AG08395 (cell line): ENCODE data around the gene CDK4.
"Not testable (repeated sequence)": the region's sequence is repeated elsewhere in the genome, so short reads cannot be mapped to it uniquely, and the experiment has no call there.

Experiments used
- DNase-seq: peaks from one replicate; pipeline ENCODE4 v3.0.0; 2012; ENCODE audit warnings: mixed read lengths, low spot score

Gene CDK4

DNA sequence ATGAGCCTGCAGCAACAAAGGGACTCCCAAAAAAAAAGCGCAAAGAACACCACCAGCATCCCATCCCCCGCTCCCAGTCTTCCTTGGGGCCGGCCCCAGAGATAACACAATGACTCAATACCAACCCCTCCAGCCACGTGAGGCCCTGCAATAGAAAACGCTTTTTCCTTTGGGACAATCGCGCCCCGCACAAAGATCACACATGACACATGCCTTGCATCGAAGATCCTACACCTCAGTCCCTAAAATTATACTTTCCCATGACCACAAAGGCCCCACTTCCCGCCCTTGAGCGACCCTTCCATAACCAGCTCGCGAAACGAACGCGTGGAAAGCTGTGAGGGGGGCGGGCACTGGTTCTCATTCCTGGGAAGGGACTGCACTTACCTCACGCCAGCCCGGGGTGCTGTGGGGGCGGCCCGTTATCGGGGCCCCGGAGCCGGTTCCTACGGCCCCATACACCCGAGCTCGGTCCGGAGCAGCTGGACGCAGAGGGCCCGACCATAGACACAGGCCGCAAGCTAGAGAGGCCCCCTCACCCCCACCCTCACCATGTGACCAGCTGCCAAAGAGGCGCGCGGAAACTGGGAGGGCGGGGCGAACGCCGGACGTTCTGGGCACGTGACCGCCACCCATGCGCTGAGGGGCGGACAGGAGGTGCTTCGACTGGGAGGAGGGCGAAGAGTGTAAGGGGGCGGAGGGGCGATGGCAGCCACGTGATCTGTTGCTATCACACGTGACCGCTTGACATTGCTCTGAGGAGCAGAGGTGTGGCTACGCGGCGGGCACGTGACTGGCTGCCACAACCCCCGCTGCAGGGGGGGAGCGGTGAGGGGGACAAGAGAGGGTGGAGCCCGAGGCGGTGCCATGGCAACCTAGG is at the start of gene CDK4:
TSS of gene CDK4 (minus strand) at position 523 of the 880 bp plus-strand sequence. CDS start 593 bp downstream, outside the sequence.
- peak; percentile 99 for DNase-seq

DNA sequence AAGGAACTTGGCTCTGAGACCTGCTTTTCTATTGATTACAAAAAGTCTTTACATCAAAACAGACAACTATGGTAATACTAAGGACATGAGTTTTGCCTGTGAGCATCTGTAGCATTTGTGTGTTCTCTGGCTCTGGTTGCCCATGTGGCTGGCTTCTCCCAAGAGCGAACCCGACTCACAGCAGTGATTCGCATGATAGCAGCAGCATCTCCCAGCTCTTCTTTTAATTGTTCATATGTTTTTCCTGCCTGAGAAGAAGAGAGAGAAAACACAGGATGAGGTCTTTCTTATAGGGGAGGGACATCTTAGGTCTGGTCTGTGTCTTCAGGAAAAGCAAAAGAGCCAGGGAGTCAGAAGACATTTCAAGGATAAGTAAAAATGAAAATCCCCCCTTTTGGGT is 48.9 kb upstream of the CDK4 start:
- no peak for DNase-seq

DNA sequence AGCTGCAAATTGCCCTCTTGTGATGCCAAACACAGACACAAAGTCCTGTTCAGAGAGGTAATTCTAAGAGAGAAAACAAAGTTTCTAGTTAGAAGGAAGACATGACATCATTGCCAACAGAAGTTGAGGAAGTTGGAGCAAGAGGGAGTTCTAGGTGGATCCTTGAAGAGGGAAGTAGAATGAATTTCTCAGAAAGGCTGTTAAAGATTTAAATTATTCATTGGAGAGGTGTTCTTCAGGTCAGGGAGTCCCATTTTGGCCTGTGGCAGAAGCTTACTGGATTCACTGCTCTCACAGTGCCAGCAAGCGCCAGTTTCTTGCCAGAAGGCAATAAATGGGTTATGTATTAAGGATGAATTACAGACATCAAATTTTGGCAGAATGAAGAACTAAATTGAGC is 45.8 kb upstream of the CDK4 start:
- DNase-seq = no peak

DNA sequence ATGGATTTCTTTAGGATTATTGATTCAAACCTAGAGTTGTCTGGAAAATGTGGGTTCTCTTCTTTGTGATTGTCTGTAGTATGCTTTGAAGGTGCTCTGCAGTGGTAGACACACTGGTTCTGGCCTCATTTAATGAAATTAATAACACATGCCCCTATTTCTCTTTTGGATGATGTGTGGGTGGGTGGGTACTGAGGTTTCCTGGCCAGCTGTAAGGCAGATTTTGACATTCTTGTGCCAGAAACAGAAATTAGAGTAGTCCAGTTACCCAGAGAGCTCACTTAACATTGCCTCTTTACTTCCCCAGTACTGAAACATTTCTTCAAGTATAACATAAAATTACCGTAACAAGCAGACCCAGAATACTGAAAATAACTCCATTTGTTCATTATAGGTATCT is 44.9 kb upstream of the CDK4 start:
- DNase-seq = no peak

DNA sequence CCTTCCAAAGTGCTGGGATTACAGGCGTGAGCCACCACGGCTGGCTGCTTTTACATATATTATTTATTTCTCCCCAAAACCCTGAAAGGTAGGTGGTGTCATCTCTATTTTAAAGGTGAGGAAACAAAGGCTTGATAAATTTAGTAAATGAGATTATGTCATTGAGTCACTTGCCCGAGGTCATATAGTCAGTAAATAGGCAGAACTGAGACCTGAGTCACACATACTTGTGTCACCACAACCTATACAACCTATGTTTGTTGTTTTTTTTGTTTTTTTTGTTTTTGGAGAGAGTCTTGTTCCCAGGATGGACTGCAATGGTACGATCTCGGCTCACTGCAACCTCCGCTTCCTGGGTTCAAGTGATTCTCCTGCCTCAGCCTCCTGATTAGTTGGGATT is 43.2 kb upstream of the CDK4 start:
- peak; percentile 21 for DNase-seq

DNA sequence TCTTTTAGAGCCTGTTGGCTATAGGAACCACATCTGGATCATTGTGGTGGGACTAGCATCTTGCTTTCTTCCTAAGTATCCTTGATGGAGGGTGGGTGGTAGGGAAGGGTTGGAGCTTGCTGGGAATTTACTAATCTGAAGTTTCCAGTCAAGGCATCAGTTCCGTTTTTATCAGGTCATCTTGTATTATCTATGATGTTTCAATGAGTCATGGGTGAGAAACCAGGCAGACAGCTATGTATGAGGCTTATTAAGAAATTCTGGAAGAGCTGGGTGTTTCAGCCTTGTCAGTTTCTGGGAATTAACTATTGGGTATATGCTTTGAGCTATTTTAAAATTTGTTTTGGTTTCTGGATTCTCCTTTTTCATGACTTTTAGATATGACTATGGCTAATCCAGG is 41.8 kb upstream of the CDK4 start:
- peak; percentile 72 for DNase-seq

DNA sequence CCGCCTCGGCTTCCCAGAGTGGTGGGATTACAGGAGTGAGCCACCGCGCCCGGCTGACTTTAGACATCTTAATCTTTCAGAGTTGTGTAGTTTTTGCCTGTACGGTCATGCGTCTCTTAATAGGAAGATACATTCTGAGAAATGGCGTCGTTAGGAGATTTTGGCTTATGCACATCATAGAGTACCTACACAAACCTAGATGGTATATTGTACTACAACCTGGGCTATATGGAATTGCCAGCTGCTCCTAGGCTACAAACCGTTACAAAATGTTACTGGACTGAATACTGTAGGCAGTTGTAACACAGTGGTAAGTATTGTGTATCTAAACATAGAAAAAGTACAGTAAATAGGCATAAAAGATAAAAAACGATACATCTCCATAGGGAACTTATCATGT is 31.8 kb upstream of the CDK4 start:
- DNase-seq = no peak

DNA sequence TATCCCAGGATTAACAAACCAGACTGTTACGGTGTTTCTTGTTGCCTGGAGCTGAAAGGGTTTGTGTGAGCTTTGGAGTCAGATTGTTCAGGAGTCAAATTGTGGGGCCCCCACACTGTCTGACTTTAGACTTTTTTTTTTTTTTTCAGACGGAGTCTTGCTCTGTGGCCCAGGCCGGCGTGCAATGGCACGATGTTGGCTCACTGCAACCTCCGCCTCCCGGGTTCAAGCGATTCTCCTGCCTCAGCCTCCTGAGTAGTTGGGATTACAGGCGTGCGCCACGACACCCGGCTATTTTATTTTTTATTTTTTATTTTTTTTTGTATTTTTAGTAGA is 31.3 kb upstream of the CDK4 start:
- no peak for DNase-seq

DNA sequence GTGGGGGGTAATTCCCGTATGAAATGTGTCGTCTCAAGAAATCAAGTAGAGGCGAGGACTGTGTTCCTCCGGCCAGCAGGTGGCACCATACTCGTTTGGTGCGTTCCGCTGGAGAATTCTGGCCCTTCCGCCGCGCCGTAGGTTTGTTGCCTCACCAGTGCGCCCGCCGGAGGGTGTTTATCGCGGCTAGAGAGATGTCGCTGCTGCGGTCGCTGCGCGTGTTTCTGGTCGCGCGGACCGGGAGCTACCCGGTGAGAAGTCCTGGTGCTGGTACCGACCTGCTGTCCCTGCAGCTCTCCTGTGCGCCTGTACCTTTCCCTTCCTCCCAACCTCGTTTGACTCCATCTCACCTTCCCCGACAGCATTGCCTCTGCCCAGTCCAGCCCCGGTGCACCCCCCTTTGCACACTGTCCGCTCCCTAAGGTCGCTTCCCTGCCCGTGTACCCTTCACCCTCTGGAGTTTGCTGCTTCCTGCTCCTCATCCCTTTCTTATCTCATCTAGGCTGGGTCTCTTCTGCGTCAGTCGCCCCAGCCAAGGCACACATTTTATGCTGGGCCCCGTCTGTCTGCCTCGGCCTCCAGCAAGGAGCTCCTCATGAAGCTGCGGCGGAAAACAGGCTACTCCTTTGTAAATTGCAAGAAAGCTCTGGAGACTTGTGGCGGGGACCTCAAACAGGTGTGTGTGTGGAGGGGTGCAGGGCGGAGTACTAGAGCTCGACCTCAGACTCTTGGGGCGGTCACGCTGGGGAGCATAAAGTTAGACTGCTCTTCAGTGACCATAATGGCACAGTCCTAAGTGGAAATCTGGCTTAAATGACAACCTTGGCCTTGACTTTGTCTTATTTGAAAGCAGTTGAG is 30.7 kb upstream of the CDK4 start, which contains the start of gene TSFM:
TSS of gene TSFM (plus strand) at position 180 of the 858 bp plus-strand sequence. CDS start at position 195, 15 bp downstream.
- DNase-seq = peak; percentile 87

DNA sequence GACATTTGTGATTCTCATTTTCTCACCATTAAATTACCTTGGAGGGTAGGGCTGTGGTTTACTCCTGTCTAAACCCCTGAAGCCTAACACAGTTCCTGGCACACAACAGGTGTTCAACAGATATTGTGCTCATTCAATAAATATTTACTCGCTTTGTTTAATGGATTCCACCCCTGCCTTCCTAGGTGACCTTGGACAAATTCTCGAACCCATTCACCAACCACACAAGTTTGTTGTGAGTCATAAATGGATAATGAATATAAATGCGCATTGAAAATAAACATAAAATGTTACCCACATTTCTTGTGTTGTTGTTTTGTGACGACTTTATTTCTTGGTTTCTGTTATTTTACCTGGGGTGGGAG is 30.1 kb upstream of the CDK4 start:
- no peak for DNase-seq

DNA sequence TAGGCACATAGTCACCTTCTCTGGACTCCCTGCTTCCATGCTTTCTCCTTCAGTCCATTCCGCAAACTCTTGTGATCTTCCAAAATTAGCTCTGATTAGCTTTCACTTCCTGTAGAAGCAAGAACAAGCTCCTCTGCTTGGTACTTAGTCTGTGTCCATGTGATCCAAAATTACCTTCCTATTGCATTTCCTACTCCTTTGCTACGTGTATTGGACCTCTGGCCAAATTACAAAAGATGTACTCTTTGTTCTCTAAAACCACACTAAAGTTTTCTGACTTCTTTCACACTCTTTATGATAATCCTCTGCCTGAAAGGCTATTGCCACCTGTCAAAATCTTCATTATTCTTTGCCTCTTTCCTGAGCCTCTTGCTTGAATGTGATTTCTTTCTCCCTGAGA is 29.7 kb upstream of the CDK4 start:
- DNase-seq = no peak

DNA sequence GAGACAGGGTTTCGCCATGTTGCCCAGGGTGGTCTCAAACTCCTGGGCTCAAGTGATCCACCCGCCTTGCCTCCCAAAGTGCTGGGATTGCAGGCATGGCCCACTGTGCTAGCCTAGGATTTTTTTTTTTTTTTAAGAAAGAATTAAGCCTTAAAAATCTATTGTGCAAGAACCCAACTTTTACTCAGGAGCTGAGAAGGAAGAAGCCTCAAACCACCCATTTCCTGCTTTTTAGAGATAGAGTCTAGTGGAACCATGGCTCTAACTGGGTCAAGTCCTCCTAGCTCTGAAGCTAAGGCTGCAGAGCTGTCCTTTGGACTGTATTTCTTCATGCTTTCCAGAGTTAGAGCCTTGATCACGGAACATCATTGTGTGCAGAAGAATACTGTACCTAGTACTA is 29.1 kb upstream of the CDK4 start:
- no peak for DNase-seq

DNA sequence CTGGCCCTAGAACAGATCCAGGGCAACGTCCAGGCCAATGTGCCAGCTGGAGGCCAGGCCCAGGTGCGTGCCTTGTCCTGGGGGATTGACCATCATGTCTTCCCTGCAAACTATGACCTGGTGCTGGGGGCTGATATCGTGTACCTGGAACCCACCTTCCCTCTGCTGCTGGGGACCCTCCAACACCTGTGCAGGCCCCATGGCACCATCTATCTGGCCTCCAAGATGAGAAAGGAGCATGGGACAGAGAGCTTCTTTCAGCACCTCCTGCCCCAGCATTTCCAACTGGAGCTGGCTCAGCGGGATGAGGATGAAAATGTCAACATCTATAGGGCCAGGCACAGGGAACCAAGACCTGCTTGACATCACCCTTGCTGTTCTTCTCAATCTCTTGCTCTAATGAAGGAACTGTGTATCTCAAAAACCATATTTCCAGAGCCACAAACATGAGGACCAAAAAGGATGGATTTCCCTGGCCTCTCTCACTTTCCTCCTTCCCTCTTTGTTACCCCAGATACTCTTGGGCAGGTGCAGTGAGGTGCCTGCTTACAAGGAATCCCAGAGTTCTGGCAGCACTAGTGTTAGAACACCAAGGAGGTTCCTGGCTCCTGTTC is 28.3 kb upstream of the CDK4 start:
- DNase-seq = no peak

DNA sequence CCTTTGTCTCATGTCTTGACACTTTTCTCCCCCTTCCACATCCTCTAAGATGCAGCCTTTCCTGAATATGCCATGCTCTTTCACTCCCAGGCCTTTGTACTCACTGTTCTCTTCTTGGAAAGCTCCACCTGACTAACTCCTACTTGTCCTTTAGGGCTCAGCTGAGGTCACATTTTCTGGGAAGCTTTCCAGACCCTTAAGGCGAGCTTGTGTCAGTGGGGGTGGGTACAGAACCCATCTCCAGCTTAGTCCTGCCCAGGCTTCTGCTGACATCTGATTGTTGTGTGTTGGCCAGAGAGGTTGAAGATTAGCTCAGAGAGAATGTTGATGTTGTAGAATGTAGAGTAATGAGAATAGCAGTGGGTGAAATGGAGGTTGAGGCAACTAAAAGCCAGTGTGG is 27.6 kb upstream of the CDK4 start:
- no peak for DNase-seq

DNA sequence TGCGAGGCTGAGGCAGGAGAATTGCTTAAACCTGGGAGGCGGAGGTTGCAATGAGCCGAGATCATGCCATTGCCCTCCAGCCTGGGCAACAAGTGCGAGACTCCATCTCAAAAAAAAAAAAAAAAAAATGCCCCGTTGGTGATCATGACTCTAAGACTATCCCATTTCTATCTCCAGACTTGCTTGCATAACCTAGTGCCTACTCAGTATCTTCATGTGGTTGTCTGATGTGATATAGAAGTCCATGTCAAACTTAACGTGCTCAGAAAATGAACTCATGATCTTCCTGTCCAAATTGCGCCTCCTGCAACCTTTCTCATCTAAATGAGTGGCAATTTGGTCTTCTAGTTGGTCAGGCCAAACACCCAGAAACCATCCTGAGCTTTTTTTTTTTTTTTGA is 25.8 kb upstream of the CDK4 start:
- no peak for DNase-seq

DNA sequence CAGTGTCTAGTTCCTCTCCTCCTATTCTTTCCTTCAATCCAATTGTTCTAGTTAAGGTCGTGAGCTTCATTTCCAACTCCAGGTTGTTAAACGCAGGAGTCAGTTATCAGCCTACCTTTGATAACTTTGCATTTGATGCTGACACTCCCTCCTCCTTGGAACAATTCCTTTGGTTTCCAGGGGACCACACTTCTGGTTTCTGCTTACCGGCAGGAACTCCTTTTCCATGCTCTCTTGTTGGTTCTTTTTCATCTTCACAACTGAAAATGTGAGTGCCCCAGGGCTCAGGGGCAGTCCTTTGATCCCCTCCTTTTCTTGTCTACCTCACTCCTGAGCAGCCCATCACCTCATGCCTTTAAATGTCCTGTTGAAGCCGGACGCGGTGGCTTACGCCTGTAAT is 25.3 kb upstream of the CDK4 start:
- no peak for DNase-seq

DNA sequence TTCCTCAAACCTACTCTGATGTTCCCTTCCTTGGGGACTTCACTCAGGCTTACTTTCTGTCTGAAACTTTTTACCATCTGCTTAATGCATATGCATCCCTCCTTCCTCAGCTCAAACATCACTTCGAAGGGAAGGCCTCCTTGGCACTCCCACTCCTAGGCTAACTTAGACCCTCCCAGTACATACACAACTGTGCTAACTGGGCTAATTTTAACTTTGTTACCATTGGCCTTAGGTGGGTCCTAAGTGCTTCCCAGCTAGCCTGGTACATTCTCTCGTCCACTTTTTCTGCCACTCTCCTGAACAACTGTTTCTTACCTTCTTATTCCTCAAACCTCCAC is 24.1 kb upstream of the CDK4 start:
- DNase-seq = no peak

DNA sequence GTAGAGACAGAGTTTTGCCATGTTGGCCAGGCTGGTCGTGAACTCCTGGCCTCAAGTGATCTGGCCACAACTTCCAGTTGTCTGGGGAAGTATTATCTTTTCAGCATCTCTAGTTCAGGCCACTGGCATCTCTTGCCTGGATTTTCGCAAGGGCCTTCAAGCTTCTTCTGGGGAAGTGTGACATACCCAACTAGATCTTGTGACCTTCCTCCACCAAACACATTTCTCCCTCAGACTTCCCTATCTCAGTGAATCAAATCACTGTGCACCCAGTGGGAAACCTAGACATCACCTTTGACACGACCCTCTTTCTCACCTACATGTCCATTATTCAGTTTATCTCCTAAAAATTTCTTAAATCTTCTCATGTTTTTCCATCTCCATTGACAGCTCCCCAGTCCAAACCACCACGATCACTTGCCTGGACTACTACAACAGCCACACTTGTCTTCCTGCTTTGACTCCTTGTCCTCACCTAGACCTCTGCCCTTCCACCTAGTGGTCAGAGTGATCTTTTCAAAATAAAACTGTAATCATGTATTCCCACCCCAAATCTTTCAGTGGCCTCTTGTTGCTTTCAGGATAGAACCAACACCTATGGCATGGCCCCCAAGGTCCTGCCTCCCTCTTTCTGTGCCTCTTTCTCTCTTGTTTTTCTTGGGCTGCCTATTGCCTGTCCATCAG is 23.6 kb upstream of the CDK4 start:
- DNase-seq = no peak

DNA sequence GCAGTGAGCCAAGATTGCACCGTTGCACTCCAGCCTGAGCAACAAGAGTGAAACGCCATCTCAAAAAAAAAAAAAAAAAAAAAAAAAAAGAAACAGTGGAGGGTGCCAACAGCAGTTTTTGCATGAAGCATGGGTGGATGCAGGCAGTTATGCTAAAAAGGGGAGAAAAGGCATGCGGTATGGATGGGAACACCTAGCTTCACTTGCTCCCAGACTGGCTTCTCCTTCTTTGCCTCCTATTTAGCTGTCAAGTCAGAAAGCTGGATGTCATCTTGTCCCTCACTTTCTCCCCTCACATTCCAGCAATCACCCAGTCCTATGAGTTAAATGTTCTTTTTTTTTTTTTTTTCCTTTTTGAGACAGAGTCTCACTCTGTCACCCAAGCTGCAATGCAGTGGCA is 22.9 kb upstream of the CDK4 start:
- no peak for DNase-seq

DNA sequence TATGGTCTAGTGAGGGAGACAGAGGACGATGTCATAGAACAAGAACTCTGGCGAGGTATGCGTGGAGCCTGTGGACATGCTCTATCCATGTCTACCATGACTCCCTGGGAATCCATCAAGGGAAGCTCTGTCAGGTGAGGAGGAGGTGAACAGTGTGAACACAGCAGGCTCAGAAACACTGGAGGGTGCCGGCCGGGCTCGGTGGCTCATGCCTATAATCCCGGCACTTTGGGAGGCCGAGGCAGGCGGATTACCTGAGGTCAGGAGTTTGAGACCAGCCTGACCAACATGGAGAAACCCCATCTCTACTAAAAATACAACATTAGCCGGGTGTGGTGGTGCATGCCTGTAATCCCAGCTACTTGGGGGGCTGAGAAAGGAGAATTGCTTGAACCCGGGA is 22.5 kb upstream of the CDK4 start:
- not testable (repeated sequence) for DNase-seq

DNA sequence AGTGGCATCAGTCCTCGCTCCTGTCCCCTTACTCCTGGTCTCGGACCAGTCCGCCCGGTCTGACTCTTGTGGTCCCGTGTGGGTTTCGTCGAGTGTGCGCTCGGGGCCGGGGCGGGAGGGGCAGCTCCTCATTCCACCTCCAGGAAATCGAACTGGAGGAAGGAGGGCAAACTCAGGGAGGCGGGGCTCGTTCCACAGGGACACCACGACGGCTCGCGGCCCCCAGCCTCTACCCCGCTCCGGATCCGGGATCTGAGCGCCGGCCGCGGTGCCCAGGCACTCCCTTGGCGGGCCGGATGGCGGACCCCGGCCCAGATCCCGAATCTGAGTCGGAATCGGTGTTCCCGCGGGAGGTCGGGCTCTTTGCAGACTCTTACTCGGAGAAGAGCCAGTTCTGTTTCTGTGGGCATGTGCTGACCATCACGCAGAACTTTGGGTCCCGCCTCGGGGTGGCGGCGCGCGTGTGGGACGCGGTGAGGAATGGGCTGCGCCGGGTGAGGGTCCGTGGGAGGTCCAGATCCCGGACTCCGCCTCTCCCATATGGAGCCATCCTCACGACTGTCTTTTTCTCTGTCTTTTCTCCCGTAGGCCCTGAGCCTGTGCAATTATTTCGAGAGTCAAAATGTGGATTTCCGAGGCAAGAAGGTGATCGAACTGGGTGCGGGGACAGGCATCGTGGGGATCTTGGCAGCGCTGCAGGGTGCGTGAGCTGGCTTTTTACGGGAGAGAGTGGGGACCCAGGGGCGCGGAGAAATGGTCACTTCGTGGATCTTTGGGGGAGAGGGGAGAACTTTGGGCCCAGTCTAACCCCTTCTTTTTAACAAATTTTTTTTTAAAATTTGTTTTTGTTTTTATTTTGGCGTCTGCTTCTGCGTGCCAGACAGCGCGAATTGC is 20.6 kb upstream of the CDK4 start, which contains the start of gene EEF1AKMT3:
TSS of gene EEF1AKMT3 (plus strand) at position 186 of the 894 bp plus-strand sequence. CDS start at position 297, 111 bp downstream.
- DNase-seq = peak; percentile 71
